Activated T-cell treated with anti-CD3 and anti-CD28 coated beads, Interleukin-2, amount 50 U/mL, for 24 hours (primary cell): ENCODE data around the gene EEFSEC.

ENCODE experiments used
- DNase-seq: peaks from one replicate; pipeline ENCODE4 v3.0.0-alpha.2; 2020
- H3K27ac Mint-ChIP-seq: 2 replicates; pipeline ENCODE4 v1.8.0; 2020; ENCODE audit warnings: mild to moderate bottlenecking, mixed read lengths
- H3K27me3 Mint-ChIP-seq: 2 replicates; pipeline ENCODE4 v1.8.0; 2020; ENCODE audit warnings: mixed read lengths
- H3K36me3 Mint-ChIP-seq: 2 replicates; pipeline ENCODE4 v1.8.0; 2020; ENCODE audit warnings: low read depth, mixed read lengths
- H3K4me1 Mint-ChIP-seq: 2 replicates; pipeline ENCODE4 v1.8.0; 2020; ENCODE audit warnings: low read depth, mixed read lengths
- H3K4me3 Mint-ChIP-seq: 2 replicates; pipeline ENCODE4 v1.8.0; 2020; ENCODE audit warnings: mild to moderate bottlenecking, moderate library complexity, mixed read lengths
- H3K9me3 Mint-ChIP-seq: 2 replicates; pipeline ENCODE4 v1.8.0; 2020; ENCODE audit warnings: mixed read lengths

The EEFSEC gene

GRCh38 chr3:128420720-128421438 lies 267.6 kb downstream of the EEFSEC start:
- H3K9me3 Mint-ChIP-seq = no peaks in the 10 kb centered on the region
- no peak for DNase-seq
- no peak overlapping the region for H3K27ac Mint-ChIP-seq
- no peaks in the 10 kb centered on the region for H3K27me3 Mint-ChIP-seq
- H3K36me3 Mint-ChIP-seq = no peaks in the 10 kb centered on the region
- no peak overlapping the region for H3K4me3 Mint-ChIP-seq
- no peaks in the 10 kb centered on the region for H3K4me1 Mint-ChIP-seq

- Mint-ChIP-seq H3K9me3 (no peaks in the 10 kb centered on the region), H3K36me3 (no peaks in the 10 kb centered on the region), H3K4me1 (no peaks in the 10 kb centered on the region), H3K4me3 (no peak overlapping the region), H3K27ac (no peak overlapping the region), H3K27me3 (no peaks in the 10 kb centered on the region)
- no peak for DNase-seq
These were observed 268.2 kb downstream of the EEFSEC start for GRCh38 chr3:128421439-128421836.

GRCh38 chr3:128421966-128422365 lies 268.7 kb downstream of the EEFSEC start:
- H3K4me1 Mint-ChIP-seq = no peaks in the 10 kb centered on the region
- H3K27ac Mint-ChIP-seq = no peak overlapping the region
- peaks cover under 1% of the 10 kb centered on the region for H3K27me3 Mint-ChIP-seq
- no peaks in the 10 kb centered on the region for H3K36me3 Mint-ChIP-seq
- DNase-seq = no peak
- H3K4me3 Mint-ChIP-seq = no peak overlapping the region
- no peaks in the 10 kb centered on the region for H3K9me3 Mint-ChIP-seq

- Mint-ChIP-seq H3K4me3 (no peak overlapping the region), H3K36me3 (no peaks in the 10 kb centered on the region), H3K27me3 (peaks cover 10% of the 10 kb centered on the region), H3K4me1 (no peaks in the 10 kb centered on the region), H3K9me3 (no peaks in the 10 kb centered on the region), H3K27ac (no peak overlapping the region)
- no peak for DNase-seq
These were observed 269.7 kb downstream of the EEFSEC start for GRCh38 chr3:128422762-128423524.

- Mint-ChIP-seq H3K4me3 (no peak overlapping the region), H3K27ac (no peak overlapping the region), H3K27me3 (peaks cover 14% of the 10 kb centered on the region), H3K9me3 (no peaks in the 10 kb centered on the region), H3K36me3 (no peaks in the 10 kb centered on the region), H3K4me1 (no peaks in the 10 kb centered on the region)
- no peak for DNase-seq
These were observed 270.4 kb downstream of the EEFSEC start for GRCh38 chr3:128423525-128424147.

GRCh38 chr3:128424508-128425069 lies 271.3 kb downstream of the EEFSEC start:
- no peak for DNase-seq
- Mint-ChIP-seq H3K9me3 (no peaks in the 10 kb centered on the region), H3K36me3 (no peaks in the 10 kb centered on the region), H3K4me1 (no peaks in the 10 kb centered on the region), H3K4me3 (no peak overlapping the region), H3K27me3 (peaks cover 19% of the 10 kb centered on the region), H3K27ac (no peak overlapping the region)

GRCh38 chr3:128425142-128425845 lies 272.0 kb downstream of the EEFSEC start:
- no peaks in the 10 kb centered on the region for H3K9me3 Mint-ChIP-seq
- no peaks in the 10 kb centered on the region for H3K4me1 Mint-ChIP-seq

GRCh38 chr3:128425846-128426127 lies 272.5 kb downstream of the EEFSEC start:
- DNase-seq = no peak
- Mint-ChIP-seq H3K4me3 (no peak overlapping the region), H3K27me3 (peaks cover 29% of the 10 kb centered on the region), H3K27ac (no peak overlapping the region), H3K36me3 (no peaks in the 10 kb centered on the region), H3K9me3 (no peaks in the 10 kb centered on the region), H3K4me1 (no peaks in the 10 kb centered on the region)

More at GRCh38 chr3:128425142-128425845, 272.0 kb downstream of the EEFSEC start:
- no peak overlapping the region for H3K4me3 Mint-ChIP-seq
- H3K27me3 Mint-ChIP-seq = peaks cover 25% of the 10 kb centered on the region
- no peak overlapping the region for H3K27ac Mint-ChIP-seq
- H3K36me3 Mint-ChIP-seq = no peaks in the 10 kb centered on the region
- no peak for DNase-seq

- Mint-ChIP-seq H3K4me3 (no peak overlapping the region), H3K9me3 (no peaks in the 10 kb centered on the region), H3K36me3 (no peaks in the 10 kb centered on the region), H3K4me1 (no peaks in the 10 kb centered on the region), H3K27me3 (peaks cover 35% of the 10 kb centered on the region), H3K27ac (no peak overlapping the region)
- peak; percentile 80 for DNase-seq
These were observed 273.0 kb downstream of the EEFSEC start for GRCh38 chr3:128426128-128426921.

GRCh38 chr3:128427175-128427857 lies 274.0 kb downstream of the EEFSEC start:
- H3K27ac Mint-ChIP-seq = no peak overlapping the region
- H3K4me3 Mint-ChIP-seq = no peak overlapping the region
- DNase-seq = no peak
- H3K9me3 Mint-ChIP-seq = no peaks in the 10 kb centered on the region
- H3K4me1 Mint-ChIP-seq = peaks cover 8% of the 10 kb centered on the region
- peaks cover 45% of the 10 kb centered on the region for H3K27me3 Mint-ChIP-seq
- H3K36me3 Mint-ChIP-seq = no peaks in the 10 kb centered on the region

- Mint-ChIP-seq H3K4me1 (peaks cover 10% of the 10 kb centered on the region), H3K27me3 (peaks cover 48% of the 10 kb centered on the region), H3K4me3 (no peak overlapping the region), H3K36me3 (no peaks in the 10 kb centered on the region), H3K27ac (no peak overlapping the region), H3K9me3 (no peaks in the 10 kb centered on the region)
- DNase-seq = no peak
These were observed 274.9 kb downstream of the EEFSEC start for GRCh38 chr3:128427872-128428822.

GRCh38 chr3:128429275-128429674 lies 276.0 kb downstream of the EEFSEC start:
- peaks cover 12% of the 10 kb centered on the region for H3K4me1 Mint-ChIP-seq
- no peak for DNase-seq
- no peak overlapping the region for H3K27ac Mint-ChIP-seq
- H3K9me3 Mint-ChIP-seq = no peaks in the 10 kb centered on the region
- peaks cover 57% of the 10 kb centered on the region for H3K27me3 Mint-ChIP-seq
- no peaks in the 10 kb centered on the region for H3K36me3 Mint-ChIP-seq
- H3K4me3 Mint-ChIP-seq = no peak overlapping the region
